Kidney (tissue), 14 donors: ENCODE data around the gene PRDM8. TPM values are rescaled to one million over a fixed set of nuclear protein-coding genes. Genes with fewer than 3 reads are reported as not detected.

Experiments used
- DNase-seq, 5 donors: peaks; one replicate each; pipeline ENCODE4 v3.0.0-alpha.2; 2013 to 2020
- FAIRE-seq: peaks from 2 replicates; lab custom pipeline; 2012; peaks lifted over from hg19 to GRCh38; lab: Jason Lieb, UNC
- H3K27ac ChIP-seq, 2 donors: one replicate each; pipeline ENCODE4 v1.7.0; 2013; ENCODE audit warnings: low read depth in 2 of 2, low read length in 2 of 2, inconsistent platforms in 1 of 2
- H3K27me3 ChIP-seq: one replicate; pipeline ENCODE4 v1.7.1; 2013; ENCODE audit warnings: low read length, inconsistent platforms; ENCODE audit not compliant: control insufficient read depth, insufficient read depth
- H3K36me3 ChIP-seq, 3 donors: one replicate each; pipeline versions ENCODE4 v1.7.0 to v1.7.1; 2013; ENCODE audit warnings: low read length in 3 of 3, control low read depth in 1 of 3, inconsistent platforms in 1 of 3; ENCODE audit not compliant: insufficient read depth in 3 of 3, control insufficient read depth in 2 of 3
- H3K4me1 ChIP-seq, 3 donors: one replicate each; pipeline versions ENCODE4 v1.7.0 to v1.7.1; 2013; ENCODE audit warnings: low read length in 3 of 3, inconsistent platforms in 1 of 3, low read depth in 1 of 3; ENCODE audit not compliant: control insufficient read depth in 2 of 3, insufficient read depth in 2 of 3
- H3K4me3 ChIP-seq, 3 donors: one replicate each; pipeline versions ENCODE4 v1.7.0 to v1.8.1; 2013; ENCODE audit warnings: low read length in 3 of 3, control low read depth in 1 of 3, inconsistent platforms in 1 of 3
- H3K9ac ChIP-seq, 3 donors: one replicate each; pipeline versions ENCODE4 v1.7.0 to v1.7.1; 2013; ENCODE audit warnings: low read length in 3 of 3, control low read depth in 1 of 3, inconsistent platforms in 1 of 3
- H3K9me3 ChIP-seq, 3 donors: one replicate each; pipeline versions ENCODE4 v1.7.0 to v1.7.1; 2013; ENCODE audit warnings: low read length in 3 of 3, control low read depth in 1 of 3, inconsistent platforms in 1 of 3; ENCODE audit not compliant: control insufficient read depth in 2 of 3, insufficient read depth in 1 of 3
- intact Hi-C: fragments of 100-400 bp; cut with DNase I; formaldehyde crosslinking; loops from one replicate; pipeline ENCODE4 v1.11.1; 2022
- polyA plus RNA-seq: library from polyadenylated mRNA; stranded (reverse); fragments of 350-450 nt; fragmentation: Illumina TruSeq; extraction: RNeasy Lipid Tissue Mini Kit (QIAGEN cat#74804); gene quantifications from one replicate; pipeline ENCODE4 v1.2.3, GENCODE V29; 2014; ENCODE audit warnings: low read depth, low replicate concordance; ENCODE audit not compliant: insufficient read depth
- total RNA-seq: library from RNA; stranded (reverse); fragmentation: NEBNext Ultra II Directional; extraction: Animal tissue kit (Norgen Biotek cat#: 25700); gene quantifications from one replicate; pipeline ENCODE4 v1.2.1, GENCODE V29; 2021
- TF ChIP-seq, protein P1 (sequence below): IDR thresholded peaks from 3 replicates; pipeline ENCODE4 v1.5.1; 2012; ENCODE audit warnings: mild to moderate bottlenecking, moderate library complexity, borderline replicate concordance; ENCODE audit not compliant: insufficient read depth; ENCODE audit errors: extremely low read depth
- donor health status: control.
- donor health status: control.
- donor health status: control.
- donor health status: control.
- donor health status: control.
- donor health status: DM: yes; HTN: yes; CAD: no.
- donor health status: Normal renal cell carcinoma (clear cell type).

PRDM8 gene
- total and polyA plus RNA-seq, 2 donors from 2014 or later: 0.75 to 4.2 TPM

DNA sequence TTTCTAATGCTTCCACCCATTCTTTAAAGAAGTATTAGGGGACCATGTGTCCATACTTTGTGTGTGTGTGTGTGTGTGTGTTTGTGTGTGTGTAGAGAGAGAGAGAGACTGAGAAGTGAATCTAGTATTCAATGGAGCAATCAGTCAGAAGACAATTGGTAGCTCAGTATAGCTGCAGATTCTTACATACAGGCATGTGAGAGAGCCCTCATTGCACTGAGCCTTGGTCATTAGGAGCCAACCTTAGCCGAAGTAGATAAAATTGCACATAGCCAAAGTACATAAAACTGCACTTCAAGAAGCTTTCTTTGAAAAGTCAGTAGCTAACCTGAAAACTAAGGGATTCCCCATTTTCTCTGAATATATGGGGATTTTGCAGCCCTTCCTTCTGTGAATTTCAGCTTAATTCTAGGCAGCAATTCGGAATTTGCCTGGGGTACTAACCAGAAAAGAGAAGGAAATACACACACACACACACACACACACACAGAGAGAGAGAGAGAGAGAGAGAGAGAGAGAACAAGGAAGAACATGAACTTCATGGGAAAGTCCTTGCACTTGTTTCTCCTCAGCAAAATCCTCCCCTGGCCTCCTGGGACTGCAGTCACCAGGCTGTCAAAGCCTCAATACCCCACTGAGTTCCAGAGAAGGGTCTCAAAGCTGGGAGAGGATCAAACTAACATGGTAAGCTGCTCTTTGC lies 1.7 kb upstream of the PRDM8 start:
- intact Hi-C loops: no loop called here
- no peak for FAIRE-seq
- Histone ChIP-seq H3K36me3 (no peaks in the 10 kb centered on the region), H3K4me1 (peaks cover 0 to 3% (median 0%) of the 10 kb centered on the region in 3 donors), H3K27ac (no peak overlapping the region), H3K9me3 (no peaks in the 10 kb centered on the region), H3K4me3 (no peak overlapping the region), H3K9ac (no peak overlapping the region), H3K27me3 (peaks cover 79% of the 10 kb centered on the region)
- DNase-seq: no peak
- TF ChIP-seq, protein P1, sequence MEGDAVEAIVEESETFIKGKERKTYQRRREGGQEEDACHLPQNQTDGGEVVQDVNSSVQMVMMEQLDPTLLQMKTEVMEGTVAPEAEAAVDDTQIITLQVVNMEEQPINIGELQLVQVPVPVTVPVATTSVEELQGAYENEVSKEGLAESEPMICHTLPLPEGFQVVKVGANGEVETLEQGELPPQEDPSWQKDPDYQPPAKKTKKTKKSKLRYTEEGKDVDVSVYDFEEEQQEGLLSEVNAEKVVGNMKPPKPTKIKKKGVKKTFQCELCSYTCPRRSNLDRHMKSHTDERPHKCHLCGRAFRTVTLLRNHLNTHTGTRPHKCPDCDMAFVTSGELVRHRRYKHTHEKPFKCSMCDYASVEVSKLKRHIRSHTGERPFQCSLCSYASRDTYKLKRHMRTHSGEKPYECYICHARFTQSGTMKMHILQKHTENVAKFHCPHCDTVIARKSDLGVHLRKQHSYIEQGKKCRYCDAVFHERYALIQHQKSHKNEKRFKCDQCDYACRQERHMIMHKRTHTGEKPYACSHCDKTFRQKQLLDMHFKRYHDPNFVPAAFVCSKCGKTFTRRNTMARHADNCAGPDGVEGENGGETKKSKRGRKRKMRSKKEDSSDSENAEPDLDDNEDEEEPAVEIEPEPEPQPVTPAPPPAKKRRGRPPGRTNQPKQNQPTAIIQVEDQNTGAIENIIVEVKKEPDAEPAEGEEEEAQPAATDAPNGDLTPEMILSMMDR: no peak

DNA sequence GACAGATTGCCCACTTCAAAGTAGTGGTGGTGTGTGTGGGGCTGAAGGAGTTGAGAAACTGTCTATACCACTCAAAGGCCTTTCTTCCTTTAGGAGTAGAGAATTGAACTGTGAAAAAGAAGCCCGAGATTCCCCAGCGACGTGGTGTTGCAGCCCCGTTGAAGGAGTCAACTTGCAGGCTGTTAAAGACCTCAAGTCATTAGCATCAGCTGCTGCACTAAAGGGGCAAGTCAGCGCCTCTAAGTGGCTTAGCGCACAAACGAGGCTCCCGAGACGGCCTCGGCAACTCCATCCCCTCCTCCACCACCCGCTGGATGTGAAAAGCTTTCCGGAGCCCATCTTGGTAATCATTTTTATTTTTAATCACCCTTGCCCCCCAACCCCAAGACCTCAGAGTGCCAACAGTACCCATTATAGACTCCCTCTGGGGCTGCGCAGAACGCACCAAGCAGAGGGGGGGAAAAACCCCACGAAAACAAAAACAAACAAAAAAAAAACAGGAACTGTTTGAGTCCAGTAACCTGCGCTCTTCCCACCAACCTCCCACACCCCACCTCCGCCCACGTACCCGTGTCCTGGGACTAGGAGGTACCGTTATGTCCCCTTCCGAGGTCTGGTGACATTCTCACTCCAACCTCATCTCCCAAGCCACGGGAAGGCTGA lies 913 bp upstream of the PRDM8 start:
- no peak overlapping the region for H3K9ac ChIP-seq

DNA sequence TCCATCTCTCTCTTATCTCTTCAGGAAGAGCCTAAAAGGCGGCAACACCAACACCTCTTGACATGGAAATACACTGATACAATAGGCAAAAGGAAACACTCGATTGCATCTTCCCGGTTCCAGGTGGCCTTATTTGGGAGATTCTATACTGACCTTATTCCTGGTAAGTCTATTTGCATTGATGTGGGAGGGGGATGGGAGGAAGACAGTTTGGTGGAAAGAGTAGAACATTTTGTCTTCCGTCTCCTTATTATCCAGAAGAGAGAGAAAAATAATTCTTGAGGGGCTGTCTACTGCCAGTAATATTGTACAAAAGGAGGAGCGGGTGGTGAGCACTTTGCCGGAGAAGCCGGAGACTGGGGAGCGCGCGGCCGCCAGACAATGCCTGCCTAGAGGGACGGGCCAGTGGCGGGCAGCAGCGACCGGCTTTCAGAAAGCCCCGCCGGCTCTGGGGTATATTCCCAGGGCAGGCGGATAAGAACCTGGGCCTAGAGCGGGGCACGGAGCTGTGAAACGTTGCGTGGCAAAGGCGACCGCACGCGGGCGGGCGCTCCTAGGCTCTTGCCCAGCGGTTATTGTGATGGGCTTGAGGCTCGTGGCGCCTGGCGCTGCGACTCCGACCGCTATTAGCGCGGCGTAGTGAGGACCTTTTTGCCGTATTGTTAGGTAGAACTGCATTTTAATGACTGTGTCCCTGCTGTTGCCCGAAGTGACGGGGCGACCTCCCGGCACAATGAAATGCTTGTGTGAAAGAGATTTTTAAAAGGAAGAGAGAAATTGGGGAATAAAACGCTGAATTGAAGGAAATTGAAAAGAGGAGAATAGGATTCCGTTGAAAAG lies 518 bp downstream of the PRDM8 start:
- H3K27ac ChIP-seq: no peak overlapping the region
- TF ChIP-seq, protein P1: no peak
- H3K36me3 ChIP-seq: no peaks in the 10 kb centered on the region
- H3K9me3 ChIP-seq: no peaks in the 10 kb centered on the region
- DNase-seq: peak in 3 of 5 donors; percentile 38 to 62 (median 47)
- intact Hi-C loops: no loop called here
- FAIRE-seq: no peak
- H3K4me3 ChIP-seq: peak overlapping the region in 1 of 3 donors; percentile 15
- peaks cover 0 to 5% (median 0%) of the 10 kb centered on the region in 3 donors for H3K4me1 ChIP-seq
- H3K9ac ChIP-seq: no peak overlapping the region
- peaks cover 68% of the 10 kb centered on the region for H3K27me3 ChIP-seq

More for the DNA sequence above, 913 bp upstream of the PRDM8 start:
- Histone ChIP-seq H3K4me1 (peaks cover 0 to 3% (median 0%) of the 10 kb centered on the region in 3 donors), H3K9me3 (no peaks in the 10 kb centered on the region), H3K36me3 (no peaks in the 10 kb centered on the region), H3K27ac (no peak overlapping the region), H3K4me3 (no peak overlapping the region), H3K27me3 (peaks cover 78% of the 10 kb centered on the region)
- DNase-seq (no peak), FAIRE-seq (no peak)
- TF ChIP-seq, protein P1: no peak
- intact Hi-C loops: no loop called here
